NCI-H1436 (cell line): ENCODE results near the gene PDZD11.
"Not testable (repeated sequence)": the region's sequence is repeated elsewhere in the genome, so short reads cannot be mapped to it uniquely, and the experiment has no call there.

ENCODE experiments used
- DNase-seq: peaks from one replicate; lab custom pipeline; 2025; lab: John Stamatoyannopoulos, UW

PDZD11 gene

GRCh38 chrX:70257423-70258288 is 32.1 kb downstream of the PDZD11 start:
- DNase-seq: no peak

GRCh38 chrX:70255452-70255851 is 34.3 kb downstream of the PDZD11 start:
- DNase-seq: no peak

- DNase-seq: no peak
Measured at GRCh38 chrX:70254909-70255308, 34.8 kb downstream of the PDZD11 start.

GRCh38 chrX:70254063-70254400 is 35.7 kb downstream of the PDZD11 start:
- no peak for DNase-seq

- DNase-seq: peak; percentile 36
Measured at GRCh38 chrX:70253377-70254062, 36.2 kb downstream of the PDZD11 start.

GRCh38 chrX:70252491-70252890 is 37.2 kb downstream of the PDZD11 start:
- no peak for DNase-seq

GRCh38 chrX:70247252-70247651 is 42.5 kb downstream of the PDZD11 start:
- DNase-seq: no peak

- DNase-seq: no peak
Measured at GRCh38 chrX:70244881-70245280, 44.8 kb downstream of the PDZD11 start.

- not testable (repeated sequence) for DNase-seq
Measured at GRCh38 chrX:70243601-70244000, 46.1 kb downstream of the PDZD11 start.

GRCh38 chrX:70241501-70241900 is 48.2 kb downstream of the PDZD11 start:
- DNase-seq: no peak

GRCh38 chrX:70240751-70241150 is 49.0 kb downstream of the PDZD11 start:
- no peak for DNase-seq
